GM06990 (cell line): ENCODE results near the gene IL31RA.

Source experiments
- DNase-seq: peaks from one replicate; pipeline ENCODE4 v3.0.0-alpha.2; 2011; ENCODE audit not compliant: insufficient read length; ENCODE audit errors: extremely low read depth
- H3K27me3 ChIP-seq: replicated peaks from 2 replicates; pipeline ENCODE4 v1.6.0; 2011; ENCODE audit warnings: low read length; ENCODE audit not compliant: control insufficient read depth, insufficient read depth
- H3K36me3 ChIP-seq: 2 replicates; pipeline ENCODE4 v1.5.1; 2011; ENCODE audit warnings: low read length; ENCODE audit not compliant: control insufficient read depth, insufficient read depth
- H3K4me3 ChIP-seq: replicated peaks from 2 replicates; pipeline ENCODE4 v1.5.1; 2011; ENCODE audit warnings: low read depth, mild to moderate bottlenecking, control low read depth, low read length
- CTCF ChIP-seq: IDR thresholded peaks from 2 replicates; pipeline ENCODE4 v1.5.1; 2011; ENCODE audit warnings: low read length, control low read depth, mild to moderate bottlenecking, inconsistent platforms; ENCODE audit not compliant: insufficient read depth, poor library complexity, severe bottlenecking

IL31RA gene

GRCh38 chr5:55960779-55961178, 109.6 kb downstream of the IL31RA start:
- DNase-seq, result no peak
- no peak overlapping the region for H3K4me3 ChIP-seq

GRCh38 chr5:55965525-55965924, 114.4 kb downstream of the IL31RA start:
- no peak overlapping the region for H3K4me3 ChIP-seq
- H3K27me3 ChIP-seq, result no peaks in the 10 kb centered on the region
- peaks cover 2% of the 10 kb centered on the region for H3K36me3 ChIP-seq
- DNase-seq, result no peak
- TF ChIP-seq CTCF, result no peak

More at GRCh38 chr5:55960779-55961178, 109.6 kb downstream of the IL31RA start:
- Histone ChIP-seq H3K36me3 (peaks cover 6% of the 10 kb centered on the region), H3K27me3 (no peaks in the 10 kb centered on the region)
- TF ChIP-seq CTCF, result no peak

GRCh38 chr5:55966284-55966683, 115.1 kb downstream of the IL31RA start:
- peaks cover under 1% of the 10 kb centered on the region for H3K36me3 ChIP-seq
- no peak for TF ChIP-seq CTCF
- no peak overlapping the region for H3K4me3 ChIP-seq
- no peak for DNase-seq
- H3K27me3 ChIP-seq, result no peaks in the 10 kb centered on the region

- H3K36me3 ChIP-seq, result peaks cover 7% of the 10 kb centered on the region
- no peak for TF ChIP-seq CTCF
- no peak for DNase-seq
- no peak overlapping the region for H3K4me3 ChIP-seq
- H3K27me3 ChIP-seq, result no peaks in the 10 kb centered on the region
Observed at GRCh38 chr5:55969956-55970355, 118.8 kb downstream of the IL31RA start.
